Ovary (tissue), 3 donors: ENCODE measurements around the gene ZNF408.

Source experiments
- POLR2A ChIP-seq: fragments of 450-650 bp; IDR thresholded peaks from one replicate; pipeline ENCODE4 v1.6.1; 2017; ENCODE audit warnings: antibody characterized with exemption, mild to moderate bottlenecking, moderate library complexity
- TF ChIP-seq, protein P1 (sequence below), 3 donors: fragments of 450-650 bp in 2 of 3; fragments of 200-600 bp in 1 of 3; IDR thresholded peaks; one replicate each; pipeline versions ENCODE4 v1.5.1 to v1.8.0; 2016 to 2022; ENCODE audit warnings: antibody characterized with exemption in 3 of 3, mild to moderate bottlenecking in 1 of 3
- donor health status: DM: no; HTN: no; CAD: no.

DNA sequence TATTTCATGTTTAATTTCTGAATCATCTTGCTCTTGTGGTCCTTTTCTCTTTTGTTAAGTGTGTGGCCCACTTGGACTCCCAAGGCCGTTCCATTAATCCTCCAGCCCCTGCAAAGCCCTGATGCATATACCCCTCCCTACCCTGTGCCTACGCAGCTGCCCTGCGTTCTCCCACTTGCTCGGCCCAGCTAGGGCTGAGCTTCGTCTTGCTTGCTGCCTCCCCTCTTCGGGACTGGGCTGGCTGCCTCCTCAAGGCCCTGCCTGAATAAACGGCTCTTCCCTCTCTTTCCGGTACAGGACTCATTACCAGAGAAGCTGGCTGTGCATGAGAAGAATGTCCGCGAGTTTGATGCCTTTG lies 28.9 kb upstream of the ZNF408 start:
- TF ChIP-seq, protein P1, sequence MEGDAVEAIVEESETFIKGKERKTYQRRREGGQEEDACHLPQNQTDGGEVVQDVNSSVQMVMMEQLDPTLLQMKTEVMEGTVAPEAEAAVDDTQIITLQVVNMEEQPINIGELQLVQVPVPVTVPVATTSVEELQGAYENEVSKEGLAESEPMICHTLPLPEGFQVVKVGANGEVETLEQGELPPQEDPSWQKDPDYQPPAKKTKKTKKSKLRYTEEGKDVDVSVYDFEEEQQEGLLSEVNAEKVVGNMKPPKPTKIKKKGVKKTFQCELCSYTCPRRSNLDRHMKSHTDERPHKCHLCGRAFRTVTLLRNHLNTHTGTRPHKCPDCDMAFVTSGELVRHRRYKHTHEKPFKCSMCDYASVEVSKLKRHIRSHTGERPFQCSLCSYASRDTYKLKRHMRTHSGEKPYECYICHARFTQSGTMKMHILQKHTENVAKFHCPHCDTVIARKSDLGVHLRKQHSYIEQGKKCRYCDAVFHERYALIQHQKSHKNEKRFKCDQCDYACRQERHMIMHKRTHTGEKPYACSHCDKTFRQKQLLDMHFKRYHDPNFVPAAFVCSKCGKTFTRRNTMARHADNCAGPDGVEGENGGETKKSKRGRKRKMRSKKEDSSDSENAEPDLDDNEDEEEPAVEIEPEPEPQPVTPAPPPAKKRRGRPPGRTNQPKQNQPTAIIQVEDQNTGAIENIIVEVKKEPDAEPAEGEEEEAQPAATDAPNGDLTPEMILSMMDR (IDR thresholded peaks at IDR 0.05), result no peak
- no peak for TF ChIP-seq POLR2A
